ENCODE data around the gene TMEM132C. TPM values are rescaled to one million over a fixed set of nuclear protein-coding genes. Genes with fewer than 3 reads are reported as not detected.

The TMEM132C gene
- total and polyA plus RNA-seq, 2 of the 4 experiments (the other 2 are of a cell fraction) = not detected

DNA sequence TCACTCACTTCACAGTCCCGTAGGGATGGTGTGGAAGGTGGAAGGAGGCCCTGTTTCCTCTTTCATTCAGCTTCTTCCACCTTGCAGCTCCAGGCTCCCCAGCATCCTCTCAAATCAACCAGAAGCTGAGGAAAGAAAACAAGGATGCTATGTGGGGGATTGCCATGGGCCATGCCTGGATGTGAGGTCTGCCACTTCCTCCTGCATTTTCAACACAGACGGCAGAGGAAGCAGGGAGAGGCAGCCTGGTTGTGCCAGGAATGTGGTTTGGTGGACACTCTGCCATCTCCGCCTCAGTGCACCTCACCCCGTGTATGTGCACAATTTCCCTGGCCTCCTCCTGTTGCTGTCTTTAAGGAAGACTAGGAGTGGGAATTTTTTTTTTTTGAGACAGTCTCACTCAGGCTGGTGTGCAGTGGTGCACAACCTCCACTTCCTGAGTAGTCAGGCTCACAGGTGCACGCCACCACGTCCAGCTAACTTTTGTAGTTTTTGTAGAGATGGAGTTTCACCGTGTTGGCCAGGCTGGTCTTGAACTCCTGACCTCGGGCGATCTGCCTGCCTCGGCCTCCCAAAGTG is 457.6 kb downstream of the TMEM132C start:
- H3K9ac ChIP-seq (ENCODE audit: low read depth, low read length) = no peak overlapping the region
- ChIA-PET POLR2A (ENCODE audit: unreplicated experiment) (no interaction called here), CTCF (no interaction called here)
- no peaks in the 10 kb centered on the region for H3K9me1 ChIP-seq (ENCODE audit: insufficient read depth, low read length)
- no peak overlapping the region for H4K91ac ChIP-seq (ENCODE audit: insufficient read depth, low read depth, low read length)
- TF ChIP-seq CEBPB (IDR thresholded peaks at IDR 0.05; ENCODE audit: low read depth, low read length) = no peak
- no peak for TF ChIP-seq BHLHE40 (IDR thresholded peaks at IDR 0.05; ENCODE audit: low read depth, low read length)
- TF ChIP-seq RAD21 (IDR thresholded peaks at IDR 0.05; ENCODE audit: low read length) = no peak
- TF ChIP-seq, protein P1, sequence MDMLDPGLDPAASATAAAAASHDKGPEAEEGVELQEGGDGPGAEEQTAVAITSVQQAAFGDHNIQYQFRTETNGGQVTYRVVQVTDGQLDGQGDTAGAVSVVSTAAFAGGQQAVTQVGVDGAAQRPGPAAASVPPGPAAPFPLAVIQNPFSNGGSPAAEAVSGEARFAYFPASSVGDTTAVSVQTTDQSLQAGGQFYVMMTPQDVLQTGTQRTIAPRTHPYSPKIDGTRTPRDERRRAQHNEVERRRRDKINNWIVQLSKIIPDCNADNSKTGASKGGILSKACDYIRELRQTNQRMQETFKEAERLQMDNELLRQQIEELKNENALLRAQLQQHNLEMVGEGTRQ (IDR thresholded peaks at IDR 0.05; ENCODE audit: low read depth, low read length) = no peak
- dilution Hi-C loops (cut with HindIII; ENCODE audit: low sequenced_read_pairs, unreplicated experiment) (no loop called here), intact Hi-C loops (cut with micrococcal nuclease) (no loop called here), in situ Hi-C loops (cut with MboI; ENCODE audit: low sequenced_read_pairs) (no loop called here)
- H4K20me1 ChIP-seq (ENCODE audit: insufficient read depth, low read length) = no peaks in the 10 kb centered on the region
- H4K5ac ChIP-seq (ENCODE audit: low read depth, low read length) = no peak overlapping the region
- H3K36me3 ChIP-seq (ENCODE audit: control insufficient read depth, insufficient read depth, low read length) = no peaks in the 10 kb centered on the region
- H3K27ac ChIP-seq (ENCODE audit: insufficient read depth, low read length) = no peak overlapping the region
- H3K23ac ChIP-seq (ENCODE audit: low read depth, low read length) = no peak overlapping the region
- H3K4ac ChIP-seq (ENCODE audit: low read depth, low read length) = no peak overlapping the region
- H3K56ac ChIP-seq (ENCODE audit: extremely low read depth, insufficient read depth, low read length) = no peak overlapping the region
- H3K4me2 ChIP-seq (ENCODE audit: low read depth, low read length) = no peak overlapping the region
- no peak overlapping the region for H2AFZ ChIP-seq (replicated peaks; ENCODE audit: low read length, poor library complexity)
- H3K14ac ChIP-seq (replicated peaks; ENCODE audit: low read depth, low read length) = no peak overlapping the region
- H2AK5ac ChIP-seq (ENCODE audit: low read depth, low read length) = no peak overlapping the region
- H2BK120ac ChIP-seq (ENCODE audit: low read depth, low read length) = no peak overlapping the region
- H3K4me1 ChIP-seq (ENCODE audit: control insufficient read depth, insufficient read depth, low read length) = no peaks in the 10 kb centered on the region
- H4K8ac ChIP-seq (ENCODE audit: low read depth in 2 of 2, low read length in 2 of 2) = no peak overlapping the region
- WGBS, 2 experiments (ENCODE audit: extremely low coverage in 2 of 2, insufficient read length in 1 of 2) = no CpG with 5 or more reads among the region's 10 CpGs
- H2AK9ac ChIP-seq (replicated peaks; ENCODE audit: low read depth, low read length, poor library complexity) = no peak overlapping the region
- ATAC-seq (ENCODE audit: low read depth) (no peak), DNase-seq (no peak)
- no peak overlapping the region for H3K4me3 ChIP-seq (ENCODE audit: insufficient read depth, low read depth, low read length)
- H3K79me1 ChIP-seq (ENCODE audit: low read depth in 1 of 2, low read length in 2 of 2) = no peaks in the 10 kb centered on the region
- H2BK15ac ChIP-seq (ENCODE audit: low read depth, low read length) = no peak overlapping the region
- no peaks in the 10 kb centered on the region for H3K27me3 ChIP-seq (ENCODE audit: control insufficient read depth, insufficient read depth, low read length)
- no peak overlapping the region for H2BK5ac ChIP-seq (ENCODE audit: low read depth, low read length, poor library complexity, severe bottlenecking)
- H3K9me3 ChIP-seq (ENCODE audit: control insufficient read depth, insufficient read depth, low read length) = peaks cover 22% of the 10 kb centered on the region
- H2BK20ac ChIP-seq (ENCODE audit: low read depth, low read length) = no peak overlapping the region
- no peak overlapping the region for H3K18ac ChIP-seq (ENCODE audit: low read depth, low read length)
- no TSS peak for BruUV-seq (replicated peaks)

Measured in IMR-90 (cell line).